Thoracic aorta (tissue), 2 donors: ENCODE measurements around the gene FAM186B. TPM values are rescaled to one million over a fixed set of nuclear protein-coding genes. Genes with fewer than 3 reads are reported as not detected.

Experiments used
- ATAC-seq: fragments of 150-250 bp; one replicate; pipeline ENCODE4 v1.8.0; 2017; ENCODE audit warnings: low read depth; ENCODE audit not compliant: insufficient number of reproducible peaks, low FRiP score
- DNase-seq: peaks from one replicate; pipeline ENCODE4 v3.0.0-alpha.2; 2020; ENCODE audit warnings: low spot score
- H3K27ac ChIP-seq, 2 donors: fragments of 200-600 bp; sonication (generic); 1 replicate in 1 of 2; 2 replicates in 1 of 2; pipeline ENCODE4 v1.5.1; 2016; ENCODE audit warnings: mild to moderate bottlenecking in 2 of 2, moderate library complexity in 2 of 2
- H3K27me3 ChIP-seq: fragments of 200-600 bp; sonication (generic); replicated peaks from 2 replicates; pipeline ENCODE4 v1.6.0; 2016; ENCODE audit warnings: mild to moderate bottlenecking; ENCODE audit not compliant: insufficient read depth
- H3K36me3 ChIP-seq: fragments of 200-600 bp; sonication (generic); one replicate; pipeline ENCODE4 v1.5.1; 2016
- H3K4me1 ChIP-seq, 2 donors: fragments of 200-600 bp; sonication (generic); 1 replicate in 1 of 2; 2 replicates in 1 of 2; pipeline versions ENCODE4 v1.5.1 to v1.6.0; 2016; ENCODE audit warnings: low read depth in 2 of 2, mild to moderate bottlenecking in 1 of 2; ENCODE audit not compliant: control insufficient read depth in 1 of 2
- H3K4me3 ChIP-seq: fragments of 200-600 bp; sonication (generic); 2 replicates; pipeline ENCODE4 v1.5.1; 2016; ENCODE audit warnings: mild to moderate bottlenecking
- H3K9me3 ChIP-seq: fragments of 200-600 bp; sonication (generic); 2 replicates; pipeline ENCODE4 v1.5.1; 2016
- total RNA-seq, 2 donors: library from RNA; depleted of rRNA; stranded (reverse); fragments of >200 nt; gene quantifications; one replicate each; pipeline versions ENCODE4 v1.1.0 to v1.2.3, GENCODE V29; 2016
- TF ChIP-seq, protein P1 (sequence below): fragments of 200-600 bp; sonication (generic); IDR thresholded peaks from one replicate; pipeline ENCODE4 v1.5.1; 2019; ENCODE audit warnings: antibody characterized with exemption

FAM186B gene
- total RNA-seq, 2 donors from 2014 or later, result 0.42 to 0.54 TPM

DNA sequence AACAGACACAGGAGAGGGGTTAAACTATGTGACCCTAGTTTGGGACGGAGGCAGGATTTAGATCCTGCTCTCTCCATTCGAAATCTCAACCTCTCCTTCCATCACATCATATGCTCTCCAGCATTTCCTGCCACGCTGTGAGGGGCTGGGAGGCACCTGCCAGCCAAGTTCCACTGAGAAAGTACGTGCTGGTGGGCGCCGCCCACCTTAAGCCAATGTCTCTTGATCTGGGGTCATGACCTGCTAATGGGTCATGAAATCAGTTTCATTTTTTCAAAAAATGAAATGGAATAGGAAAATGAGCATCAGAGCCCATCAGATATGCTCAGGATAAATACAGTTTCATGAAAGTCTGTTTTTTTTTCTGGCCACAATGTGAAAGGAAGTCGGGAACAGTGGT is 44.7 kb downstream of the FAM186B start:
- TF ChIP-seq, protein P1, sequence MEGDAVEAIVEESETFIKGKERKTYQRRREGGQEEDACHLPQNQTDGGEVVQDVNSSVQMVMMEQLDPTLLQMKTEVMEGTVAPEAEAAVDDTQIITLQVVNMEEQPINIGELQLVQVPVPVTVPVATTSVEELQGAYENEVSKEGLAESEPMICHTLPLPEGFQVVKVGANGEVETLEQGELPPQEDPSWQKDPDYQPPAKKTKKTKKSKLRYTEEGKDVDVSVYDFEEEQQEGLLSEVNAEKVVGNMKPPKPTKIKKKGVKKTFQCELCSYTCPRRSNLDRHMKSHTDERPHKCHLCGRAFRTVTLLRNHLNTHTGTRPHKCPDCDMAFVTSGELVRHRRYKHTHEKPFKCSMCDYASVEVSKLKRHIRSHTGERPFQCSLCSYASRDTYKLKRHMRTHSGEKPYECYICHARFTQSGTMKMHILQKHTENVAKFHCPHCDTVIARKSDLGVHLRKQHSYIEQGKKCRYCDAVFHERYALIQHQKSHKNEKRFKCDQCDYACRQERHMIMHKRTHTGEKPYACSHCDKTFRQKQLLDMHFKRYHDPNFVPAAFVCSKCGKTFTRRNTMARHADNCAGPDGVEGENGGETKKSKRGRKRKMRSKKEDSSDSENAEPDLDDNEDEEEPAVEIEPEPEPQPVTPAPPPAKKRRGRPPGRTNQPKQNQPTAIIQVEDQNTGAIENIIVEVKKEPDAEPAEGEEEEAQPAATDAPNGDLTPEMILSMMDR, result no peak
- ATAC-seq (no peak), DNase-seq (no peak)
- Histone ChIP-seq H3K27me3 (no peaks in the 10 kb centered on the region), H3K4me1 (no peaks in the 10 kb centered on the region), H3K27ac (no peak overlapping the region), H3K9me3 (no peaks in the 10 kb centered on the region), H3K4me3 (no peak overlapping the region), H3K36me3 (peaks cover 76% of the 10 kb centered on the region)

DNA sequence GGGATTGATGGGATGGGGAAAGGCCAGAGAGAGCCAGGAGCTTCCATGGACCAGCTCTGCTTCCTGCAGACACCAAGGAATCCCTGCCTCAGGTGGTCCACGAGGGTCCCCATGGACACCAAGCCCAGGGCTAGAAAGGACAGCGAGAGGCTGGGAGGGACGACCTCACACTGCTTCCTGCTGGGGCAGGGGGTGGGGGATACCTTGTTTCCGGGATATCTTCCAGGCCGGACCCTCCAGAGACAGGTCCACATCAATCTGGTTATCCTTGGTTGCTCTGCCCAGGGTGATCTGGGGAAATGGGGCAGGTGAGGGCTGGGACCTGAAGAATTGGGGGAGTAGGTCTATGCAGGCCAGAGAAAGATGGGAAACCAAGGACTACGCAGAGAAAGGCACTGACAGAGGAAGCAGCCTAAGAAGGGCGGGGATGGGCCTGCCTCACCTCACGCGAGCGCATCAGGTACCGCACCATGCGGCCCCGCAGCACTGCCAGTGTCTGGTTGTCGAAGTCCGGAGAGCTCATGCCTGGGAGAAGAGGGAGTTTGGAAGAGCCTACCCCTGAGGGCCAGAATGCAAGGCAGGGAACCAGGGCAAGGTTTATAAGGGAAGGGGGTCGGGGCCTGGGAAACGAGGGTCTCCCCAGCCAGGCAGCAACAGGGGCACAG is 46.3 kb downstream of the FAM186B start:
- DNase-seq, result no peak
- no peak for ATAC-seq
- Histone ChIP-seq H3K4me1 (no peaks in the 10 kb centered on the region), H3K9me3 (no peaks in the 10 kb centered on the region), H3K4me3 (no peak overlapping the region), H3K36me3 (peaks cover 71% of the 10 kb centered on the region), H3K27ac (no peak overlapping the region), H3K27me3 (no peaks in the 10 kb centered on the region)
- TF ChIP-seq, protein P1, result no peak

DNA sequence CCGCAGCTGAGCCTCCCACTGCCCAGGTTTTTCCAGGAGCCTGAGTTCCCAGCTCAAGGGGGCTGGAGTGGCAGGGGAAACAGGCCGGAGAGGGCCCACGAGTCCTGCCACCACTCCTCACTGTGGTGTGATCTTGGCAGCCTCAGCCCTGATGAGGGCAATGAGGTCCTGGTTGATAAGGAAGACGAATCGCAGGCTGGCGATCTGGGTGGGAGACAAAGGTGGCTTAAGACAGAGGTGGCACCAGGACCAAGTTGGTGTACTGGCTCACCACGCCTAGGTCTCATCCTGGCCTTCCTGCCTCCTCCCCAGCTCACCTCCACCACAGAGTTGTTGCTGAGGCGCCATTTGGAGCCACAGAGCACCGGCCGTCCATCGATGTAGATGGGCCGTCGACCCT is 46.9 kb downstream of the FAM186B start:
- H3K27ac ChIP-seq, result no peak overlapping the region
- H3K27me3 ChIP-seq, result no peaks in the 10 kb centered on the region
- ATAC-seq (no peak), DNase-seq (no peak)
- TF ChIP-seq, protein P1, result no peak
- H3K9me3 ChIP-seq, result no peaks in the 10 kb centered on the region
- H3K4me3 ChIP-seq, result no peak overlapping the region
- H3K36me3 ChIP-seq, result peaks cover 65% of the 10 kb centered on the region
- H3K4me1 ChIP-seq, result no peaks in the 10 kb centered on the region

DNA sequence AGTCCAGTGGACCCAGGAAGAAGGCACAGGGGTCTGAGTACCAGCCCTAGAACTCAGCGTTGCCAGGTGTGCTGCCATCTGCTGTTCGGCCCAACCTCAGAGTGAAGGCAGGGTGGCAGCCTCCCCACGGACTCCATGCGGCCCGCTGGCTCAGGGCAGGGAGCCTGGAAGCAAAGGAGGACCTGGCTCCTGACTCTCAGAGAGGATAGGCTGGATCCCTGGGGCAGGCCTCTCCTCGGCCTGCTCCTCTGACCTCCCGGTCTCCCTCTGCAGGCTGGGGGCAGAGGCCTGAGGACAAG is 47.6 kb downstream of the FAM186B start:
- no peaks in the 10 kb centered on the region for H3K4me1 ChIP-seq
- H3K27ac ChIP-seq, result no peak overlapping the region
- H3K9me3 ChIP-seq, result no peaks in the 10 kb centered on the region
- no peak for DNase-seq
- H3K27me3 ChIP-seq, result no peaks in the 10 kb centered on the region
- no peak for ATAC-seq
- H3K4me3 ChIP-seq, result no peak overlapping the region
- TF ChIP-seq, protein P1, result no peak
- H3K36me3 ChIP-seq, result peaks cover 58% of the 10 kb centered on the region

DNA sequence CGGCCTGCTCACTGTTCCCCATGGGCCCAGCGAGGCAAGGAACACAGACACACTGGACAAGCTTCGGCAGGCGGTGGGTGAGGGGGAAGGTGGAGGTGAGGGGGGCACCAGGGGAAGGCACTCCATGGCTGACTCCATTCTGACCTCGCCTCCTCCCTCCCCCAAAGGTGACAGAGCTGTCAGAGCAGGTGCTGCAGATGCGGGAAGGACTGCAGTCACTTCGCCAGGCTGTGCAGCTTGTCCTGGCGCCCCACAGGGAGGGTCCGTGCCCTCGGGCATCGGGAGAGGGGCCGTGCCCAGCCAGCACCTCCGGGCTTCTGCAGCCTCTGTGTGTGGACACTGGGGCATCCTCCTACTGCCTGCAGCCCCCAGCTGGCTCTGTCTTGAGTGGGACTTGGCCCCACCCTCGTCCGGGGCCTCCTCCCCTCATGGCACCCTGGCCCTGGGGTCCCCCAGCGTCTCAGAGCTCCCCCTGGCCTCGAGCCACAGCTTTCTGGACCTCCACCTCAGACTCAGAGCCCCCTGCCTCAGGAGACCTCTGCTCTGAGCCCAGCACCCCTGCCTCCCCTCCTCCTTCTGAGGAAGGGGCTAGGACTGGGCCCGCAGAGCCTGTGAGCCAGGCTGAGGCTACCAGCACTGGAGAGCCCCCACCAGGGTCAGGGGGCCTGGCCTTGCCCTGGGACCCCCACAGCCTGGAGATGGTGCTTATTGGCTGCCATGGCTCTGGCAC is 48.1 kb downstream of the FAM186B start:
- Histone ChIP-seq H3K36me3 (peaks cover 53% of the 10 kb centered on the region), H3K4me1 (no peaks in the 10 kb centered on the region), H3K27ac (no peak overlapping the region), H3K4me3 (no peak overlapping the region), H3K27me3 (no peaks in the 10 kb centered on the region), H3K9me3 (no peaks in the 10 kb centered on the region)
- TF ChIP-seq, protein P1, result no peak
- DNase-seq (no peak), ATAC-seq (no peak)
